Measurements from ENCODE around the gene PHLDB1.

DNA sequence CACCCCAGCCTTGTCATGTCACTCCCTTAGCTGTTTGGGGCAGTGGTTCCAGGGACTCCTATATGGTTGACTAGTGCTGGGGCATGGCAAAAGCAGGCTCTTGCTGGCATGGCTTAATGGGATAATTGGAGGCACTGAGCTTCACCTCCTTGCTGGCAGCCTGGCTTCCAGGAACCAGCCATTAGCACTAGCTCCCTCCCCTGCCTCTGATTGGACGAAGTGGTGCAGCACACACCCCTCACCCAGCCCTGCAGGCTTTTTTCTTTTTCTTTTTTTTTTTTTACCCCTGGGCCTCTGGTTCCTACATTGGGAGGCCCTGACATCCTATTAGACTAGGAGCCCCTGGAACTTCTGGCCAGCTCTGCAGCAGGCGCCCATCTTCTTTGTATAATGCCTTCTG lies 18.6 kb downstream of the PHLDB1 start:
- TF ChIP-seq POLR2A (IDR thresholded peaks at IDR 0.05) = no peak
- TF ChIP-seq, protein P1, sequence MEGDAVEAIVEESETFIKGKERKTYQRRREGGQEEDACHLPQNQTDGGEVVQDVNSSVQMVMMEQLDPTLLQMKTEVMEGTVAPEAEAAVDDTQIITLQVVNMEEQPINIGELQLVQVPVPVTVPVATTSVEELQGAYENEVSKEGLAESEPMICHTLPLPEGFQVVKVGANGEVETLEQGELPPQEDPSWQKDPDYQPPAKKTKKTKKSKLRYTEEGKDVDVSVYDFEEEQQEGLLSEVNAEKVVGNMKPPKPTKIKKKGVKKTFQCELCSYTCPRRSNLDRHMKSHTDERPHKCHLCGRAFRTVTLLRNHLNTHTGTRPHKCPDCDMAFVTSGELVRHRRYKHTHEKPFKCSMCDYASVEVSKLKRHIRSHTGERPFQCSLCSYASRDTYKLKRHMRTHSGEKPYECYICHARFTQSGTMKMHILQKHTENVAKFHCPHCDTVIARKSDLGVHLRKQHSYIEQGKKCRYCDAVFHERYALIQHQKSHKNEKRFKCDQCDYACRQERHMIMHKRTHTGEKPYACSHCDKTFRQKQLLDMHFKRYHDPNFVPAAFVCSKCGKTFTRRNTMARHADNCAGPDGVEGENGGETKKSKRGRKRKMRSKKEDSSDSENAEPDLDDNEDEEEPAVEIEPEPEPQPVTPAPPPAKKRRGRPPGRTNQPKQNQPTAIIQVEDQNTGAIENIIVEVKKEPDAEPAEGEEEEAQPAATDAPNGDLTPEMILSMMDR (IDR thresholded peaks at IDR 0.05) = no peak

Measured in heart left ventricle (tissue), 13 donors.